Measurements from ENCODE around the gene BTBD2. TPM values are rescaled to one million over a fixed set of nuclear protein-coding genes. Genes with fewer than 3 reads are reported as not detected.
A peak's percentile ranks its signal among the peaks of the same experiment; 100 is the strongest.

BTBD2 gene
- total and polyA plus RNA-seq, 8 donors = 63.1 to 112 (median 95.2) TPM

DNA sequence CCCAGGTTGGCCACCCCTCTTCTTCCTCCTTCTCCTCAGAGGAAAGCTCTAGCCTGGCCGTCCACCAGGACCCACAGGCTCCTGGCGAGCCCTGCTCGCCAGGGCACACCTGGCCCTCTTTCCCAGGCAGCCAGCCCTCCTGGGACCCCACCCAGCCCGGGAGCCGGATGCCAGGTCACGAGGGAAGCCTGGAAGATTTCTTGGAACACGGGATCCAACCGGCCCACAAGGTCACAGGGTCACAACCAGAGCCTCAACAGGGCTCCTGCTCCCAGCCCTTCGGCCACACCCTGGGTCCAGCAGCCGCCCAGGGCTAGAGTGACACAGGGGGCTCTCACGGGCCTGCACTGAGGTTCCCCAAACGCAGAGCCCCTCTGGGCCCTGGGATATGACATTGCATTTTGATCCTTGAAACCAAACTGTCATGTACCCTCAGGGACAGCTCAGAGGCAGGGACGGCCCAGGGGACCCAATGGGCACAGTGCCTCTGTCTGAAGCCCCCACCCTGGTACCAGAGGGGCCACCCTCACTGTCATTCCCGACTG lies 30.1 kb upstream of the BTBD2 start:
- Histone ChIP-seq H3K27ac (peak overlapping the region; percentile 7 to 86), H3K27me3 (no peaks in the 10 kb centered on the region), H3K36me3 (peaks cover 10 to 85% of the 10 kb centered on the region in 2 donors), H3K9me3 (no peaks in the 10 kb centered on the region), H3K4me3 (no peak overlapping the region), H3K4me1 (peaks cover 57 to 92% of the 10 kb centered on the region in 2 donors)
- DNase-seq (no peak), ATAC-seq (no peak)
- TF ChIP-seq, protein P1, sequence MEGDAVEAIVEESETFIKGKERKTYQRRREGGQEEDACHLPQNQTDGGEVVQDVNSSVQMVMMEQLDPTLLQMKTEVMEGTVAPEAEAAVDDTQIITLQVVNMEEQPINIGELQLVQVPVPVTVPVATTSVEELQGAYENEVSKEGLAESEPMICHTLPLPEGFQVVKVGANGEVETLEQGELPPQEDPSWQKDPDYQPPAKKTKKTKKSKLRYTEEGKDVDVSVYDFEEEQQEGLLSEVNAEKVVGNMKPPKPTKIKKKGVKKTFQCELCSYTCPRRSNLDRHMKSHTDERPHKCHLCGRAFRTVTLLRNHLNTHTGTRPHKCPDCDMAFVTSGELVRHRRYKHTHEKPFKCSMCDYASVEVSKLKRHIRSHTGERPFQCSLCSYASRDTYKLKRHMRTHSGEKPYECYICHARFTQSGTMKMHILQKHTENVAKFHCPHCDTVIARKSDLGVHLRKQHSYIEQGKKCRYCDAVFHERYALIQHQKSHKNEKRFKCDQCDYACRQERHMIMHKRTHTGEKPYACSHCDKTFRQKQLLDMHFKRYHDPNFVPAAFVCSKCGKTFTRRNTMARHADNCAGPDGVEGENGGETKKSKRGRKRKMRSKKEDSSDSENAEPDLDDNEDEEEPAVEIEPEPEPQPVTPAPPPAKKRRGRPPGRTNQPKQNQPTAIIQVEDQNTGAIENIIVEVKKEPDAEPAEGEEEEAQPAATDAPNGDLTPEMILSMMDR (IDR thresholded peaks at IDR 0.05) = no peak
- intact Hi-C loops (cut with DNase I) = no loop called here

DNA sequence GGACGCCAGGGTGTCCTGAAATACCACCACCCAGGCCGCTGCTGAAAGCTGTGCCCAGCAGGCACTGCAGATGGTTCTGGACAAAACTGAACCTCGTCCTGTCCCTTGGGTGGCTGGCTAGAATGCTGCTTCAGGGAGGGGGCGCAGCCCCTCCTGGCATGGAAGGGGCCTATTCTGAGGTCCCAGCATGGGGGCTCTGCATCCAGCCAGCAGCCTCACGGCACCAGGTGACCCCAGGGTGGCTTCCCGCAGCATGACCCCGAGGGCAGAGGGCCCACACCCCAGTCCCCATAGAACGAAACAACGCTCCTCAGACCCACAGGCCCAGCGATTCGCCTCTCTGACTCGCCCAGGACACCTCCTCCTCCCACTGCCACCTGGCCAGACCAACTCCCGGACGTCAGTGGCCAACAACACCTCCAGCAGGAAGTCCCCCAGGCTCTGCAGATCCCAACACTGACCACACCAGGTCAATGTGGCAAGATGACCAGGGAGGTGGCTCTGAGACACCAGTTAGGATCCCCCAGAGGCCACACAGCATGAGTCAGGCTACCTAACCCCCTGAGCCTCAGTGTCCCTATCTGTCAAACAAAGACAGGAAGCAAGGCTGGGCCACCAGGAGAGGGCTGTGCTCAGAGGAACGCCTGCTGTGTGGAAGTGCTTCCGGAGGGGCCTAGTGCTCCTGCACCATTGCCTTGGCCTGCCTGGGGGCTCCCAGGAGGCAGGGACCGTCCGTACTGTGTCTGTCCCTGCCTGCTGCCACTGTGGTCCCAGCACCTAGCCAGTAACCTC lies 29.4 kb upstream of the BTBD2 start:
- intact Hi-C loops (cut with DNase I) = no loop called here
- no peaks in the 10 kb centered on the region for H3K9me3 ChIP-seq
- DNase-seq (no peak), ATAC-seq (no peak)
- TF ChIP-seq, protein P1 (IDR thresholded peaks at IDR 0.05) = no peak
- H3K4me3 ChIP-seq = no peak overlapping the region
- H3K27me3 ChIP-seq = no peaks in the 10 kb centered on the region
- peaks cover 57 to 99% of the 10 kb centered on the region in 2 donors for H3K4me1 ChIP-seq
- peak overlapping the region; percentile 7 to 86 for H3K27ac ChIP-seq
- peaks cover 12 to 91% of the 10 kb centered on the region in 2 donors for H3K36me3 ChIP-seq

GRCh38 chr19:2043961-2044708 lies 28.6 kb upstream of the BTBD2 start:
- no peaks in the 10 kb centered on the region for H3K9me3 ChIP-seq
- no peak for DNase-seq
- no peak for ATAC-seq
- no peak overlapping the region for H3K4me3 ChIP-seq
- intact Hi-C loops (cut with DNase I) = no loop called here
- H3K27ac ChIP-seq = peak overlapping the region; percentile 5 to 86
- no peaks in the 10 kb centered on the region for H3K27me3 ChIP-seq
- H3K36me3 ChIP-seq = peaks cover 12 to 95% of the 10 kb centered on the region in 2 donors
- TF ChIP-seq, protein P1 (IDR thresholded peaks at IDR 0.05) = no peak
- H3K4me1 ChIP-seq = peaks cover 53 to 95% of the 10 kb centered on the region in 2 donors

DNA sequence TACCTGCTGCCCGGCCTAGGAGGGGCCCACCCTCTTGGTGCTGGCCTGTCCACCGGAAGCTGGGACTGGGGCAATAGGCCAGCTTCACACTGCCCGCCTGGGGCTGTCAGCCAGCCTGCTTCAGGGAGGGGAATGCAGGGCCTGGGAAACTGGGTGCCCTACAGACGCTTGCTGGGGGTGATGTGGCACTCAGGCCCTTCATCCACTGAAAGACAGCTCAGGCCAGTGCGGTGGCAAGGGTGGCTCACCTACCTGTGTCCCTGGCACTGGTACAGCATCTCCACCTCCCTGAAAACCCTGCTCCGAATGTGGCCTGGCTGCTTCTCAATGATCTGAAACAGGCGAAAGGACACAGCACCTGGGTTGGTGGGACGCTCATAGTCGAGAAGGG lies 27.7 kb upstream of the BTBD2 start:
- peak overlapping the region; percentile 85 to 86 for H3K27ac ChIP-seq
- DNase-seq (peak in 1 of 4 donors; percentile 69), ATAC-seq (no peak)
- TF ChIP-seq, protein P1 (IDR thresholded peaks at IDR 0.05) = no peak
- intact Hi-C loops (cut with DNase I) = no loop called here
- no peak overlapping the region for H3K4me3 ChIP-seq
- H3K27me3 ChIP-seq = no peaks in the 10 kb centered on the region
- H3K36me3 ChIP-seq = peaks cover 12 to 95% of the 10 kb centered on the region in 2 donors
- H3K9me3 ChIP-seq = no peaks in the 10 kb centered on the region
- H3K4me1 ChIP-seq = peaks cover 44 to 86% of the 10 kb centered on the region in 2 donors

Measured in left lung (tissue), 10 donors.